Ovary (tissue), 9 donors: Measurements from ENCODE around the gene CTDSP2. TPM values are rescaled to one million over a fixed set of nuclear protein-coding genes. Genes with fewer than 3 reads are reported as not detected.
A peak's percentile ranks its signal among the peaks of the same experiment; 100 is the strongest.

ENCODE experiments used
- DNase-seq, 5 donors: peaks; one replicate each; pipeline ENCODE4 v3.0.0-alpha.2; 2019 to 2020
- H3K27ac ChIP-seq, 2 donors: fragments of 200-600 bp; one replicate each; pipeline versions ENCODE4 v1.5.1 to v1.8.0; 2019 to 2022
- H3K27me3 ChIP-seq: fragments of 200-600 bp; one replicate; pipeline ENCODE4 v1.8.0; 2022
- H3K36me3 ChIP-seq: fragments of 200-600 bp; sonication (generic); one replicate; pipeline ENCODE4 v1.5.1; 2019
- H3K4me1 ChIP-seq: one replicate; pipeline ENCODE4 v1.8.1; 2013; ENCODE audit warnings: mild to moderate bottlenecking, moderate library complexity; ENCODE audit not compliant: insufficient read depth
- H3K4me3 ChIP-seq: fragments of 200-600 bp; sonication (generic); one replicate; pipeline ENCODE4 v1.5.1; 2017
- H3K9me3 ChIP-seq, 2 donors: fragments of 200-600 bp in 1 of 2; sonication (generic) in 1 of 2; one replicate each; pipeline versions ENCODE4 v1.5.1 to v1.8.1; 2013 to 2019; ENCODE audit warnings: mild to moderate bottlenecking in 1 of 2, moderate library complexity in 1 of 2
- CTCF ChIP-seq, 3 donors: fragments of 450-650 bp in 2 of 3; fragments of 200-600 bp in 1 of 3; IDR thresholded peaks; one replicate each; pipeline versions ENCODE4 v1.5.1 to v1.8.0; 2016 to 2022; ENCODE audit warnings: antibody characterized with exemption in 3 of 3, mild to moderate bottlenecking in 1 of 3
- EP300 ChIP-seq: sonication (generic); formaldehyde crosslinking; IDR thresholded peaks from one replicate; pipeline ENCODE4 v1.6.1; 2017; ENCODE audit warnings: antibody characterized with exemption
- POLR2A ChIP-seq: fragments of 450-650 bp; IDR thresholded peaks from one replicate; pipeline ENCODE4 v1.6.1; 2017; ENCODE audit warnings: antibody characterized with exemption, mild to moderate bottlenecking, moderate library complexity
- WGBS, 3 donors: extraction: QIAGEN DNeasy Blood & Tissue Kit in 1 of 3; methylation state at CpG; one replicate each; pipeline versions ENCODE4 v1.1.5 to v1.1.7; 2013 to 2017; 5-methylcytosine and 5-hydroxymethylcytosine counted together
- intact Hi-C, 4 donors: fragments of 100-400 bp; cut with DNase I; formaldehyde crosslinking; loops; one replicate each; pipeline versions ENCODE4 v1.11.0 to v1.15.1; 2022 to 2023
- polyA plus RNA-seq, 2 donors: library from polyadenylated mRNA; stranded (reverse); fragments of 200-250 nt in 1 of 2; fragments of 350-450 nt in 1 of 2; fragmentation: Illumina TruSeq in 1 of 2; extraction: RNeasy Lipid Tissue Mini Kit (QIAGEN cat#74804) in 1 of 2; gene quantifications; one replicate each; pipeline ENCODE4 v1.2.3, GENCODE V29; 2013 to 2014
- total RNA-seq, 7 donors: library from RNA; depleted of rRNA in 2 of 7; stranded (reverse); fragments of >200 nt in 2 of 7; fragmentation: NEBNext Ultra II Directional in 3 of 7; extraction: Animal tissue kit (Norgen Biotek cat#: 25700) in 3 of 7; gene quantifications; one replicate each; pipeline versions ENCODE4 v1.1.0 to v1.2.4, GENCODE V29; 2016 to 2023
- donor health status: DM: no; HTN: no; CAD: no; lungs with moderate emphysema.
- donor health status: DM: no; HTN: no; CAD: no.
- donor health status: Bipolar disorder and iron deficiency.
- donor health status: DM: yes; HTN: yes; CAD: no.
- donor health status: DM: no; HTN: no; CAD: no.
- donor health status: DM: yes; HTN: yes; CAD: no.

The CTDSP2 gene
- total and polyA plus RNA-seq, 9 donors = 73.1 to 212 (median 166) TPM

GRCh38 chr12:57825451-57825850 lies 21.1 kb downstream of the CTDSP2 start:
- H3K27ac ChIP-seq = no peak overlapping the region
- H3K36me3 ChIP-seq = no peaks in the 10 kb centered on the region
- intact Hi-C loops = no loop called here
- 83 to 94% (median 84%) methylated on average over 2 of the region's 2 CpGs for WGBS, 3 donors
- H3K9me3 ChIP-seq = no peaks in the 10 kb centered on the region
- H3K27me3 ChIP-seq = no peaks in the 10 kb centered on the region
- H3K4me1 ChIP-seq = peaks cover 5% of the 10 kb centered on the region
- TF ChIP-seq POLR2A (no peak), EP300 (no peak), CTCF (IDR thresholded peaks at IDR 0.05) (no peak)
- H3K4me3 ChIP-seq = no peak overlapping the region
- DNase-seq = no peak

- no peak for TF ChIP-seq CTCF (IDR thresholded peaks at IDR 0.05)
- TF ChIP-seq POLR2A = no peak
- TF ChIP-seq EP300 = no peak
- Histone ChIP-seq H3K27me3 (no peaks in the 10 kb centered on the region), H3K36me3 (no peaks in the 10 kb centered on the region), H3K27ac (no peak overlapping the region), H3K4me3 (no peak overlapping the region), H3K4me1 (no peaks in the 10 kb centered on the region), H3K9me3 (no peaks in the 10 kb centered on the region)
- peak in 1 of 5 donors; percentile 20 for DNase-seq
- 85 to 89% (median 89%) methylated on average over 17 to 18 of the region's 18 CpGs for WGBS, 3 donors
- intact Hi-C loops = no loop called here
Measured at GRCh38 chr12:57823908-57824640, 22.5 kb downstream of the CTDSP2 start.

GRCh38 chr12:57823131-57823907 lies 23.2 kb downstream of the CTDSP2 start:
- Histone ChIP-seq H3K27ac (no peak overlapping the region), H3K9me3 (no peaks in the 10 kb centered on the region), H3K4me3 (no peak overlapping the region), H3K36me3 (no peaks in the 10 kb centered on the region), H3K4me1 (no peaks in the 10 kb centered on the region), H3K27me3 (no peaks in the 10 kb centered on the region)
- intact Hi-C loops = no loop called here
- peak in 1 of 5 donors; percentile 21 for DNase-seq
- 73 to 80% (median 79%) methylated on average over 17 of the region's 17 CpGs for WGBS, 3 donors
- no peak for TF ChIP-seq POLR2A
- TF ChIP-seq EP300 = no peak
- no peak for TF ChIP-seq CTCF (IDR thresholded peaks at IDR 0.05)

GRCh38 chr12:57822392-57823130 lies 24.0 kb downstream of the CTDSP2 start:
- H3K36me3 ChIP-seq = no peaks in the 10 kb centered on the region
- TF ChIP-seq CTCF (IDR thresholded peaks at IDR 0.05) = no peak
- TF ChIP-seq POLR2A = no peak
- no peak for TF ChIP-seq EP300
- 68 to 70% (median 70%) methylated on average over 10 of the region's 10 CpGs for WGBS, 3 donors
- intact Hi-C loops = no loop called here
- H3K27ac ChIP-seq = no peak overlapping the region
- peaks cover under 1% of the 10 kb centered on the region for H3K4me1 ChIP-seq
- H3K4me3 ChIP-seq = no peak overlapping the region
- H3K9me3 ChIP-seq = no peaks in the 10 kb centered on the region
- peak in 2 of 5 donors; percentile 12 to 18 for DNase-seq
- H3K27me3 ChIP-seq = no peaks in the 10 kb centered on the region
